Parathyroid adenoma (tissue), 2 donors: ENCODE data around the gene NDE1.
"Not testable (repeated sequence)": the region's sequence is repeated elsewhere in the genome, so short reads cannot be mapped to it uniquely, and the experiment has no call there.

Experiments
- H2AFZ ChIP-seq: fragments of 300-600 bp; sonication (generic); one replicate; pipeline ENCODE4 v1.7.0; 2017; ENCODE audit warnings: antibody characterized with exemption, mild to moderate bottlenecking
- H3K27ac ChIP-seq: fragments of 300-600 bp; sonication (generic); one replicate; pipeline ENCODE4 v1.7.0; 2017
- H3K27me3 ChIP-seq: fragments of 300-600 bp; sonication (generic); one replicate; pipeline ENCODE4 v1.7.0; 2017; ENCODE audit warnings: low read length; ENCODE audit not compliant: control insufficient read depth, insufficient read depth
- H3K36me3 ChIP-seq: fragments of 300-600 bp; sonication (generic); one replicate; pipeline ENCODE4 v1.7.0; 2017; ENCODE audit warnings: low read length; ENCODE audit not compliant: control insufficient read depth, insufficient read depth
- H3K4me1 ChIP-seq: fragments of 300-600 bp; sonication (generic); one replicate; pipeline ENCODE4 v1.7.0; 2017; ENCODE audit warnings: control low read depth
- H3K4me2 ChIP-seq: fragments of 300-600 bp; sonication (generic); one replicate; pipeline ENCODE4 v1.7.0; 2017; ENCODE audit warnings: low read length
- H3K4me3 ChIP-seq: fragments of 300-600 bp; sonication (generic); one replicate; pipeline ENCODE4 v1.7.0; 2017; ENCODE audit warnings: low read depth, low read length
- H3K79me2 ChIP-seq: fragments of 300-600 bp; sonication (generic); one replicate; pipeline ENCODE4 v1.7.0; 2017; ENCODE audit warnings: control low read depth
- H3K9ac ChIP-seq: fragments of 300-600 bp; sonication (generic); one replicate; pipeline ENCODE4 v1.7.0; 2017; ENCODE audit warnings: mild to moderate bottlenecking
- H3K9me3 ChIP-seq: fragments of 300-600 bp; sonication (generic); one replicate; pipeline ENCODE4 v1.7.0; 2017; ENCODE audit warnings: low read length; ENCODE audit not compliant: control insufficient read depth
- CTCF ChIP-seq: fragments of 300-600 bp; sonication (generic); IDR thresholded peaks from one replicate; pipeline ENCODE4 v1.7.0; 2017; ENCODE audit warnings: antibody characterized with exemption, mild to moderate bottlenecking
- donor health status: primary hyperparathyroidism.

NDE1 gene

DNA sequence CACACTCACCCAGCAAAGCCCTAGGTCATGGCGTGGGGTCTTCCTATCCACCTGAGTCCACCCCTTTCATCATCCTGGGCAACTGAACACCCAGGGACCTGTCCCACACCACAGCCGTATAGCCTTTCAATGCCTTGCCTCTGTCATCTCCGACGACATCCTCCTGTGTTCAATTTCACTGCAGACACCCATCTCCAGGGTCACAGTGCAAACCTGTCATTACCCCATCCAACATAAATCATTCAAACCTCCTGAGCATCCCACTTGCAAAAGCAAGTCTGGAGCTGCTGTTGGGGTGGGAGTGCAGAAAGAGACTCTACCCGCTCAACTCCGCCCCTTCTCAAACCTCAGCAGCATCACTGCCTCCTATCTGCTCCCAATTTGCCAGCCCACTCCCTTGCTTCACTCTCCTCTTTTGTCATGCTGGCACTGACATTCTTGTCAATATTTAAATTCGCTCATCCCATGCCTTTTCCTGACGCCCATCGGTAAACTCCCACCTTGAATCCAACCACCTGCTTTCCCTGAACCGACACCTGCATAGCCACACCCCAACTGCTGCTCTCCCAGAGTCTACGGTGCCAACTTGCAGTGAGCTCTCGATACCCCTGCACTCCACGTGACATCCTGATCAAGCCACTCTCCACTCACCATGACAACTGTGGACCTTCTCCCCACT lies 44.1 kb upstream of the NDE1 start:
- H3K79me2 ChIP-seq, result peaks cover 2% of the 10 kb centered on the region
- no peak overlapping the region for H3K9ac ChIP-seq
- no peak overlapping the region for H3K4me2 ChIP-seq
- no peaks in the 10 kb centered on the region for H3K27me3 ChIP-seq
- H3K4me1 ChIP-seq, result peaks cover 4% of the 10 kb centered on the region
- no peaks in the 10 kb centered on the region for H3K36me3 ChIP-seq
- no peak overlapping the region for H3K4me3 ChIP-seq
- no peak overlapping the region for H3K27ac ChIP-seq
- TF ChIP-seq CTCF, result no peak
- H3K9me3 ChIP-seq, result no peaks in the 10 kb centered on the region
- H2AFZ ChIP-seq, result no peak overlapping the region

DNA sequence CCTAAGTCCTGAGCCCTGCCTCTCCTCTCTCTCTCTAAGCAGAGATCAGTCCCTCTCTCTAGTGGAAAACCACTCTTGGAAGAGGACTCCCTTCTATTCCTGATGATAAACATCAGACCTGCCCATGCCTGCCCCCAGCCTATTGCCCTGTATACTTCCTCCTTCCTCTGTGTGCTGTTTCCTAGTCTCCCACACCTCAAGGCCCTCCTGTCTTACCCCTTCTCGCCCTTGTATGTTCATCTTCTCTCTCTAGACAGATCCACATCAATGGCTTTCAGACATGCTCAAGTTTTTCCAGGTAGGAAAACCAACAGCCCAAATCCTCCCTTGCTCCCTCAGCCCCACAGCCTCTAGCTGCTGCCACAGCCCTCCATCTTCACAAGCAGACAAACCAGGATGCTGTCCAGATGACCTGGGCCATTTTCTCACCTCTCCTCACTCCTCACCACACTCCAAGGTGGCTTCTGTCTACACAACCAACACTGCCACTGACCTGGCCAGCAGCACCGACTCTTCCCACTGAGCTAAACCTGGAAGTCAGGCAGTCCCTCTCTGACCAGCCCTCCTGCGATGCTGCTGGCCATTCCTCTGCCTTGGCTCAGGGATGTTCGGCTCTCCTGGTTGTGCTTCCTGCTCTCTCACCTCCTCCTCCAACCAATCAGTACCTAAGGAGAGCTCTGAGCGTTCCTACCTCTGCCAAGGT lies 43.4 kb upstream of the NDE1 start:
- H3K4me1 ChIP-seq, result peaks cover 4% of the 10 kb centered on the region
- no peak overlapping the region for H3K27ac ChIP-seq
- no peak overlapping the region for H3K4me3 ChIP-seq
- no peak overlapping the region for H2AFZ ChIP-seq
- no peaks in the 10 kb centered on the region for H3K27me3 ChIP-seq
- no peak overlapping the region for H3K4me2 ChIP-seq
- peaks cover 2% of the 10 kb centered on the region for H3K79me2 ChIP-seq
- H3K36me3 ChIP-seq, result no peaks in the 10 kb centered on the region
- H3K9ac ChIP-seq, result no peak overlapping the region
- no peak for TF ChIP-seq CTCF
- H3K9me3 ChIP-seq, result no peaks in the 10 kb centered on the region

- not testable (repeated sequence) for H3K4me2 ChIP-seq, H3K9ac ChIP-seq
These were observed 42.8 kb upstream of the NDE1 start for GRCh38 chr16:15607221-15607699.

GRCh38 chr16:15607700-15608396 lies 42.2 kb upstream of the NDE1 start:
- H3K4me3 ChIP-seq, result no peak overlapping the region
- no peak for TF ChIP-seq CTCF
- H3K36me3 ChIP-seq, result no peaks in the 10 kb centered on the region
- H2AFZ ChIP-seq, result no peak overlapping the region
- H3K27me3 ChIP-seq, result no peaks in the 10 kb centered on the region
- H3K79me2 ChIP-seq, result peaks cover 2% of the 10 kb centered on the region
- H3K9me3 ChIP-seq, result no peaks in the 10 kb centered on the region
- H3K9ac ChIP-seq, result no peak overlapping the region
- peak overlapping the region; percentile 48 for H3K4me2 ChIP-seq
- H3K4me1 ChIP-seq, result peaks cover 4% of the 10 kb centered on the region
- H3K27ac ChIP-seq, result peak overlapping the region; percentile 29

More at GRCh38 chr16:15607221-15607699, 42.8 kb upstream of the NDE1 start:
- H3K27ac ChIP-seq, H3K27me3 ChIP-seq, H3K4me3 ChIP-seq, H2AFZ ChIP-seq, H3K4me1 ChIP-seq, H3K9me3 ChIP-seq, H3K79me2 ChIP-seq, H3K36me3 ChIP-seq: not testable (repeated sequence)
